Measurements from ENCODE around the gene TGFBR2.
A peak's percentile ranks its signal among the peaks of the same experiment; 100 is the strongest.

TGFBR2 gene

GRCh38 chr3:30628205-30628900, 22.0 kb downstream of the TGFBR2 start:
- Mint-ChIP-seq H3K27ac (peak overlapping the region; percentile 52), H3K9me3 (no peaks in the 10 kb centered on the region), H3K27me3 (ENCODE audit: low read depth, poor library complexity) (peaks cover 4% of the 10 kb centered on the region), H3K4me1 (peaks cover 15% of the 10 kb centered on the region), H3K4me3 (no peak overlapping the region), H3K36me3 (ENCODE audit: low read depth) (peaks cover 30% of the 10 kb centered on the region)
- no peak for TF ChIP-seq CTCF (IDR thresholded peaks at IDR 0.05)
- DNase-seq: no peak

- Mint-ChIP-seq H3K27me3 (ENCODE audit: low read depth, poor library complexity) (peaks cover 4% of the 10 kb centered on the region), H3K4me1 (peaks cover 17% of the 10 kb centered on the region), H3K27ac (peak overlapping the region; percentile 52), H3K36me3 (ENCODE audit: low read depth) (peaks cover 26% of the 10 kb centered on the region), H3K9me3 (no peaks in the 10 kb centered on the region), H3K4me3 (no peak overlapping the region)
- no peak for TF ChIP-seq CTCF (IDR thresholded peaks at IDR 0.05)
- DNase-seq: no peak
Measured at GRCh38 chr3:30628901-30629590, 22.6 kb downstream of the TGFBR2 start.

GRCh38 chr3:30629746-30630145, 23.3 kb downstream of the TGFBR2 start:
- no peak for TF ChIP-seq CTCF (IDR thresholded peaks at IDR 0.05)
- no peak for DNase-seq
- peaks cover 4% of the 10 kb centered on the region for H3K27me3 Mint-ChIP-seq (ENCODE audit: low read depth, poor library complexity)
- peaks cover 22% of the 10 kb centered on the region for H3K4me1 Mint-ChIP-seq
- H3K36me3 Mint-ChIP-seq (ENCODE audit: low read depth): peaks cover 26% of the 10 kb centered on the region
- no peak overlapping the region for H3K4me3 Mint-ChIP-seq
- H3K9me3 Mint-ChIP-seq: no peaks in the 10 kb centered on the region
- peak overlapping the region; percentile 20 for H3K27ac Mint-ChIP-seq

- Mint-ChIP-seq H3K9me3 (no peaks in the 10 kb centered on the region), H3K36me3 (ENCODE audit: low read depth) (peaks cover 26% of the 10 kb centered on the region), H3K4me1 (peaks cover 29% of the 10 kb centered on the region), H3K27me3 (ENCODE audit: low read depth, poor library complexity) (peaks cover 4% of the 10 kb centered on the region), H3K27ac (no peak overlapping the region), H3K4me3 (no peak overlapping the region)
- no peak for TF ChIP-seq CTCF (IDR thresholded peaks at IDR 0.05)
- no peak for DNase-seq
Measured at GRCh38 chr3:30630238-30631030, 24.0 kb downstream of the TGFBR2 start.

- H3K9me3 Mint-ChIP-seq: peaks cover 4% of the 10 kb centered on the region
- H3K27ac Mint-ChIP-seq: no peak overlapping the region
Measured at GRCh38 chr3:30631243-30631904, 25.0 kb downstream of the TGFBR2 start.

More at GRCh38 chr3:30631243-30631904, 25.0 kb downstream of the TGFBR2 start:
- Mint-ChIP-seq H3K4me1 (peaks cover 34% of the 10 kb centered on the region), H3K4me3 (no peak overlapping the region), H3K36me3 (ENCODE audit: low read depth) (peaks cover 31% of the 10 kb centered on the region), H3K27me3 (ENCODE audit: low read depth, poor library complexity) (peaks cover 3% of the 10 kb centered on the region)
- no peak for TF ChIP-seq CTCF (IDR thresholded peaks at IDR 0.05)
- no peak for DNase-seq

Measured in nephron progenitor cell (in vitro differentiated cells).